DOHH2 (cell line): Measurements from ENCODE around the gene RAD23B.

Experiments used
- H3F3A ChIP-seq: fragments of 200-600 bp; sonication (generic), shearing (Covaris generic); 2 replicates; pipeline ENCODE4 v1.6.0; 2016; ENCODE audit warnings: antibody characterized with exemption, mild to moderate bottlenecking; ENCODE audit not compliant: control insufficient read depth, insufficient read depth
- H3K27ac ChIP-seq: fragments of 200-600 bp; sonication (generic); 2 replicates; pipeline ENCODE4 v1.5.1; 2014; ENCODE audit warnings: low read depth, mild to moderate bottlenecking, low read length, moderate library complexity
- H3K27me3 ChIP-seq: fragments of 200-600 bp; sonication (generic); 2 replicates; pipeline ENCODE4 v1.6.1; 2014; ENCODE audit warnings: mild to moderate bottlenecking, low read length, mixed read lengths; ENCODE audit not compliant: control insufficient read depth
- H3K36me3 ChIP-seq: fragments of 200-600 bp; sonication (generic); 2 replicates; pipeline ENCODE4 v1.6.1; 2014; ENCODE audit warnings: mild to moderate bottlenecking, low read length, moderate library complexity, mixed read lengths; ENCODE audit not compliant: control insufficient read depth
- H3K4me1 ChIP-seq: fragments of 200-600 bp; sonication (generic); 2 replicates; pipeline ENCODE4 v1.6.1; 2014; ENCODE audit warnings: mild to moderate bottlenecking, low read length, mixed read lengths; ENCODE audit not compliant: control insufficient read depth
- H3K4me2 ChIP-seq: fragments of 200-600 bp; sonication (generic); 2 replicates; pipeline ENCODE4 v1.6.0; 2014; ENCODE audit warnings: mild to moderate bottlenecking, low read length, moderate library complexity
- H3K4me3 ChIP-seq: fragments of 200-600 bp; sonication (generic); 2 replicates; pipeline ENCODE4 v1.5.1; 2014; ENCODE audit warnings: mild to moderate bottlenecking, low read length, mixed read lengths
- H3K79me2 ChIP-seq: fragments of 200-600 bp; sonication (generic); 2 replicates; pipeline ENCODE4 v1.6.1; 2014; ENCODE audit warnings: mild to moderate bottlenecking, low read length, mixed read lengths; ENCODE audit not compliant: control insufficient read depth
- H3K9me2 ChIP-seq: fragments of 200-600 bp; sonication (generic); replicated peaks from 2 replicates; pipeline ENCODE4 v1.6.1; 2014; ENCODE audit warnings: mild to moderate bottlenecking, low read length, mixed read lengths; ENCODE audit not compliant: control insufficient read depth
- H3K9me3 ChIP-seq: fragments of 200-600 bp; sonication (generic); 2 replicates; pipeline ENCODE4 v1.6.1; 2014; ENCODE audit warnings: antibody characterized with exemption, low read length, mixed read lengths; ENCODE audit not compliant: control insufficient read depth, insufficient read depth
- H4K20me1 ChIP-seq: fragments of 200-600 bp; sonication (generic); 2 replicates; pipeline ENCODE4 v1.6.0; 2014; ENCODE audit warnings: low read depth, mild to moderate bottlenecking, antibody characterized with exemption, low read length, moderate library complexity; ENCODE audit not compliant: control insufficient read depth, insufficient read depth
- CTCF ChIP-seq: fragments of 200-600 bp; sonication (generic); IDR thresholded peaks from one replicate; pipeline ENCODE4 v1.5.1; 2014; ENCODE audit warnings: antibody characterized with exemption, mild to moderate bottlenecking, low read depth, low read length; ENCODE audit not compliant: poor library complexity, severe bottlenecking
- EZH2phosphoT487 ChIP-seq: fragments of 200-600 bp; sonication (generic); IDR thresholded peaks from 2 replicates; pipeline ENCODE4 v1.6.1; 2017; ENCODE audit warnings: borderline replicate concordance, mild to moderate bottlenecking, antibody characterized with exemption, low read length, moderate library complexity, mixed read lengths

Gene RAD23B

GRCh38 chr9:107373809-107374208, 90.7 kb downstream of the RAD23B start:
- Histone ChIP-seq H3K36me3 (no peaks in the 10 kb centered on the region), H3K27ac (no peak overlapping the region), H3K4me2 (no peak overlapping the region), H3K4me3 (no peak overlapping the region), H3K9me2 (no peaks in the 10 kb centered on the region), H4K20me1 (no peaks in the 10 kb centered on the region), H3K4me1 (no peaks in the 10 kb centered on the region), H3K9me3 (no peaks in the 10 kb centered on the region), H3F3A (no peaks in the 10 kb centered on the region), H3K27me3 (no peaks in the 10 kb centered on the region), H3K79me2 (no peaks in the 10 kb centered on the region)
- TF ChIP-seq EZH2phosphoT487 (no peak), CTCF (no peak)

- Histone ChIP-seq H3K27ac (no peak overlapping the region), H3K4me2 (no peak overlapping the region), H3K9me3 (no peaks in the 10 kb centered on the region), H4K20me1 (no peaks in the 10 kb centered on the region), H3K79me2 (no peaks in the 10 kb centered on the region), H3K4me1 (no peaks in the 10 kb centered on the region), H3K9me2 (no peaks in the 10 kb centered on the region), H3K27me3 (no peaks in the 10 kb centered on the region), H3F3A (no peaks in the 10 kb centered on the region), H3K4me3 (no peak overlapping the region), H3K36me3 (no peaks in the 10 kb centered on the region)
- no peak for TF ChIP-seq CTCF
- no peak for TF ChIP-seq EZH2phosphoT487
Observed at GRCh38 chr9:107375001-107375400, 91.9 kb downstream of the RAD23B start.

GRCh38 chr9:107375651-107376369, 92.7 kb downstream of the RAD23B start:
- TF ChIP-seq CTCF (no peak), EZH2phosphoT487 (no peak)
- no peaks in the 10 kb centered on the region for H3K27me3 ChIP-seq
- no peaks in the 10 kb centered on the region for H3K36me3 ChIP-seq
- no peaks in the 10 kb centered on the region for H3K9me2 ChIP-seq
- H3K4me3 ChIP-seq: no peak overlapping the region
- no peaks in the 10 kb centered on the region for H4K20me1 ChIP-seq
- no peaks in the 10 kb centered on the region for H3K9me3 ChIP-seq
- no peaks in the 10 kb centered on the region for H3K79me2 ChIP-seq
- H3K27ac ChIP-seq: no peak overlapping the region
- no peaks in the 10 kb centered on the region for H3K4me1 ChIP-seq
- no peaks in the 10 kb centered on the region for H3F3A ChIP-seq
- H3K4me2 ChIP-seq: no peak overlapping the region
